Stimulated activated CD8-positive, alpha-beta memory T cell treated with anti-CD3 and anti-CD28 coated beads, Interleukin-2, amount 100 ng/mL, for 48 hours (primary cell): Measurements from ENCODE around the gene ACAN.

Experiments
- DNase-seq, 2 donors: peaks; one replicate each; pipeline ENCODE4 v3.0.0-alpha.2; 2020; ENCODE audit warnings: low read depth in 2 of 2

ACAN gene

GRCh38 chr15:88802250-88802990 is 816 bp upstream of the ACAN start:
- DNase-seq = no peak

DNA sequence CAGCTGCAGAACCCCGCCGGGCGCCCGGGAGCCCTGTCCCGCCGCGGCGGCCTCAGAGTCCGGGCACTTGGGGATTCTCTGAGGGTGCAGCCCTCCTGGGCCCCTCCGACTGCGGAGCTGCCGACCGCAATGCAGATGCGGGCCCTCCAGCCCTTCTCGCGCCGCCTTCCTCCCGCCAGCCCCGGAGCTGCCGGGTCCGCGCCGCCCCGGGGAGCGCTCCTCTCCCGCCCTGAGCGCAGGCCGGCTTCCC is 320 bp upstream of the ACAN start:
- DNase-seq = no peak

- no peak for DNase-seq
These were observed 648 bp downstream of the ACAN start for GRCh38 chr15:88803920-88804247.

- DNase-seq = no peak
These were observed 1.0 kb downstream of the ACAN start for GRCh38 chr15:88804257-88804656.

- DNase-seq = no peak
These were observed 2.0 kb downstream of the ACAN start for GRCh38 chr15:88805031-88805780.

- no peak for DNase-seq
These were observed 7.2 kb downstream of the ACAN start for GRCh38 chr15:88810446-88810845.

DNA sequence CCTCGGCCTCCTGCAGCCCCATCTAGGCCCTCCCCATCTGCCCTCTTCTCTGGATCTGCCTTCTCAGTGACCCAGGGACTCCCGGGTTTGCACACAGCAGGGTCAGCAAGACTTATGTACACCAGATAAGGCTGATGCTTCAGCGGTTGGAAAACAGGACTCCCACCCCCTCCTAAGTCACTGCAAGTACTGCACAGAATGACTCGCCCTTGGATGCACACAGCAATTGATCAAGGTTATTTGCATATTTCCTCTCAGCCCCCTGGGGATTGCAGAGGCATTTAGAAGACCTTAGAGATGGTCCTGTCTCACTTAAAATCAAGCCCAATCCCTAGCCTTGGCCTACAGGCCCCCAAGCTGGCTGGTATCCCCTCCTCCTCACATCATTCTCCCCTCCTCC is 8.9 kb downstream of the ACAN start:
- DNase-seq = no peak

- DNase-seq = no peak
These were observed 10.7 kb downstream of the ACAN start for GRCh38 chr15:88813960-88814359.

- no peak for DNase-seq
These were observed 11.2 kb downstream of the ACAN start for GRCh38 chr15:88814393-88814792.

DNA sequence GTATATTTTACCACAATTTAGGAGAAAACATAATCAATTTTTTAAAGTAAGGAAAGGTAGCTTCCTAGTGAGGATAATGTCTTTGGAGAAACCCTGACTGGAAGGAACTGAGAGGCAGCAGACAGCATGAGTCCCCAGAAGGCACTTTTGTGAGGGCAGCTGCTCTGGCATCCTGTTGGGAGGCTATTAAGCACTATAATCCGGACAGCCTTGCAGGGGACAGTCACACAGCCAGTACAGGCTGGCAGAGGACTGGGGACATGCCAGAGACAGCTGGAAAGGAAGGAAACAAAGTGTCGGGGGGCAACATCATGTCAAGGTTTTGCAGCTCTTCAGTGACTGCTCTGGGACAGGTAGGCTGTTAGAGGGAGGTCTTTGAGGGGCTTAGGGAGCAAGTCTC is 15.7 kb downstream of the ACAN start:
- DNase-seq = no peak

DNA sequence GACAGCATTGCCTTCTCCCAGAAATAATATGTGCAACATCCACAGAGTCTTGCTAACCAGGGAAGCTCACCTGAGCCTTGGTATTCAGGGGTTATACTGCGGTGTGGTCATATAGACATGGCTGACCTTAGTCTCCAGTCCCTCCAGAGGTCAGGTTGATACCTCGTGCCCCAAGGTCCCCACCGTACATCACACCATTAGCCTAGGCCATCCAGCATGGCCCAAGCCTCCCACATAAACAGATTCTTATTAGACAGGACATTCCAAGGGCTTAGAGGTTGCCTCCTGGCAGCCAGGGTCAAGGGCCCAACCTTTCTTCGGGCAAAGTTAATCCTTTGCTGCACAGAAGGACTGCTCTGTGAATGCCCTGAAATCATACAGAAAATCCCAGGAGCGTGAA is 18.8 kb downstream of the ACAN start:
- no peak for DNase-seq

DNA sequence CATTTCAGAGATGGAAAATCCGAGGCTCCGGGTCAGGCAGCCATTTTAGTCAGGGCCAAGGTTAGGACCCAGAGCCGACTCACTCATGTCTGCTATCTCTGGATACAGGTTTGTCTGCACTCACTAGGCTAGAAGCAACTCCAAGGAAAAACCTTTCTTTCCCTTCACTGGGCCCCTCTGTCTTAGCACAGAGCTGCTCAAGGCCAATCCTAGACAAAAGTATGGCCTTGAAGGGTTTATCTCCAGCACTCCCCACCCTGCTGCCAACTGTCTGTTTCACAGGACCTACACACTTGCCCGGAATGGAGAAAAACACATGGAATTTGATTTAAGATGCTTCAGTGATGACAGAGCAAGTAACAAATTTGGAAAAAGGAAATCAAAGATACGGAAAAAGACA is 25.6 kb downstream of the ACAN start:
- no peak for DNase-seq

- no peak for DNase-seq
These were observed 26.8 kb downstream of the ACAN start for GRCh38 chr15:88830016-88830415.

DNA sequence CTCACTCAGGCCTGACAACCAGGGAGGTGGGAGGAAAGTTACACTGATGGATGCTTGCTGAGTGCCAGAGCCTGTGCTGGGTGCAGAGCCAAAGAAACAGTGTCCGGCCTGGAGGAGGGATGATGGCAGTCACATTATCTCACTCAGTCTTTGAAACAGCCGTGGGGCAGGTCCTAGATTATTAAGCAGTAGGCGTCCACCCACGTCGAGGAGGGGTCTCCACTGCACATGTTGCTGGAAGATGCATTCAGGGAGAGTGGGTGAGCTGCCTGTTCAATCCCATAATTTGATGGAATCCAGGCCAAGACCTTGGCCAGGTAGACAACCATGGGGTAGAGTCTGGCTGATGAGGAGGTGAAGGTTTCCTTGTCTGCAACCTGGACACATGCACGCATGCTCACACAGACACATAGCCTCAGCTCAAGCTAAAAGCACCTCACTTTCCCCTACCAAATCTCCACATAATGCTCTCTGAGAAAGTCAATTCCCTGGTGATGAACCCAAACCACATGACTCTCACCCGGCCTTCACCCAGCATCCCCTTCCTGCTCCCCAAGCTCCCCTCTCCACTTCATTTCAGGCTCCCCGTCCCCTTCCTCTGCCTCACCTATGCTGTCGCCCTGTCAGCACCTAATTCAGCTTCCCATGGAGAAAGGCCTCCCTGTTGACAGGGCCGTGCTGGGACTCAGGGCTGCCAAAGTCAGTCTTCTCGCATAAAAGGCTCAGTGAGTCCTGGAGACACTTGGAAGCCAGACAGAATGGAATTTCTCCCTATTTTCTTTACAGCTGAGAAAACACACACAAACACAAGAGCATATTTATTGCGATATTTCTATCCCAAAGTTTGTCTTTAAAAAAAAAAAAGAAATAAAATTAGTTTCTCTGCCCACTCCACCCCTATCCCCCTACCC is 29.8 kb downstream of the ACAN start:
- DNase-seq = no peak

GRCh38 chr15:88833731-88834100 is 30.5 kb downstream of the ACAN start:
- no peak for DNase-seq

- peak in 1 of 2 donors; percentile 1 for DNase-seq
These were observed 31.1 kb downstream of the ACAN start for GRCh38 chr15:88834211-88834812.

GRCh38 chr15:88835119-88835518 is 31.9 kb downstream of the ACAN start:
- no peak for DNase-seq

DNA sequence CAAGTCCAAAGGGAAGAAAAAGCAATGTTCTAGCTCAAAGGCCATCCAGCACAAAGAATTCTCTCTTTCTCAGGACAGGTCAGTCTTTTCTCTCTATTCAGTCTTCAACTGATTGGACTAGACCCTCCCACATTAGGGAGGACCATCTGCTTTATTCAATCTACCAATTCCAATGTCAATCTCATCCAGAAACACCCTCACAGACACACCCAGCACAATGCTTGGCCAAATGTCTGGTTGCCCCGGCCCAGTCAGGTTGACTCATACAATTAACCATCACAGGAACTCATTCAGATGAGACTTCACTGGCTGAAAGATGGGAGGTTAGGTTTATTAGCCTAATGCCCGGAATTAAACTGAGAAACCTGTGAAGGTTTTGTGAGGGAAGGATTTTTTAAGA is 32.4 kb downstream of the ACAN start:
- DNase-seq = no peak

DNA sequence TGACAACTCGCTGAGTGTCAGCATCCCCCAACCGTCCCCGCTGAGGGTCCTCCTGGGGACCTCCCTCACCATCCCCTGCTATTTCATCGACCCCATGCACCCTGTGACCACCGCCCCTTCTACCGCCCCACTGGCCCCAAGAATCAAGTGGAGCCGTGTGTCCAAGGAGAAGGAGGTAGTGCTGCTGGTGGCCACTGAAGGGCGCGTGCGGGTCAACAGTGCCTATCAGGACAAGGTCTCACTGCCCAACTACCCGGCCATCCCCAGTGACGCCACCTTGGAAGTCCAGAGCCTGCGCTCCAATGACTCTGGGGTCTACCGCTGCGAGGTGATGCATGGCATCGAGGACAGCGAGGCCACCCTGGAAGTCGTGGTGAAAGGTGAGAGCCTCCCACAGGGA is 35.4 kb downstream of the ACAN start:
- DNase-seq = no peak

DNA sequence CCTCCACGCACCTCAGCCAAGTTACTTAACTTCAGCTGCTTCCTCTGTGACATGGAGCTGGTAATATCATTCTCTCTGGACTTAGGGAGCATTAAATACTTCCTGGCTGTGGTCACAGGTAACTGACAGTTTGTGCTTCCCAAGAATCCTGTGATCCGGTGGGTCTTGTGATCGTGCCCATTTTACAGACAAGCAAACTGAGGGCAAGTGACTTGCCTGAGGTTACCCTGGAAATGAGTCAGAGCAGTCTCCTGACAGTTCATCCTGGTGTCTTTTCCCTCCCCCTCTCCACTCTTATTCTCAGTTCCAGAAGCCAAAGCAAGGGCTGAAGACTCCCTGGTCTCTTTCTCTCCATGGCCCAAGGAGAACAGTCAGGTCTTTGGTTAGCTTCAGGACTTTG is 35.9 kb downstream of the ACAN start:
- no peak for DNase-seq

- DNase-seq = no peak
These were observed 36.7 kb downstream of the ACAN start for GRCh38 chr15:88839961-88840360.

- DNase-seq = no peak
These were observed 38.0 kb downstream of the ACAN start for GRCh38 chr15:88841236-88841635.

DNA sequence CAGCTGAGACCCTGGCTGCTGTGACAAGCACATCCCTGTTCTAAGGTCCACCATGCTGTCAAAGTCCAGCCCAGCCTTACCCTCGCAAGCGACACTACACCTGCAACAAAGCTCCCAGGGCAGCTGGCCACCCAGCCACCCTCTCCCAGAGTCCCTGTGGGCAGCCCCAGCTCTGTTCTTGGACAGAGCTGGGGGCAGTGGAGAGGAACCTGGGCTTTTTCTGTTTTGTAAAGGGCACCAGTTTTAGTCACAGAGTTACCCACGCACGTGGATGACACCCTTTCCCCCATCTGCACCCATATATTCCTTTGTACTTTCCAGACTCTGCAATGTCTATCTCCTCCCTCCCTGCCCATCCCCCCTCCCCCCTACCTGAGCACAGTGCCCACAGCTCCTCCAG is 38.9 kb downstream of the ACAN start:
- DNase-seq = no peak
